ENCODE measurements around the gene OTOG.

GRCh38 chr11:17640493-17641164 is 93.6 kb downstream of the OTOG start:
- no peak for TF ChIP-seq CTCF (IDR thresholded peaks at IDR 0.05)
- no peak for TF ChIP-seq EZH2phosphoT487 (IDR thresholded peaks at IDR 0.05)
- no peak for TF ChIP-seq EZH2 (IDR thresholded peaks at IDR 0.05)

Data from neural progenitor cell (in vitro differentiated cells).